Neural progenitor cell (in vitro differentiated cells): Measurements from ENCODE around the gene NBAS. TPM values are rescaled to one million over a fixed set of nuclear protein-coding genes. Genes with fewer than 3 reads are reported as not detected.

Source experiments
- DNase-seq: peaks from one replicate; pipeline ENCODE4 v3.0.0-alpha.2; 2016; ENCODE audit warnings: low spot score
- H2AFZ ChIP-seq: fragments of 200-600 bp; sonication (generic); replicated peaks from 2 replicates; pipeline ENCODE4 v1.6.1; 2016; ENCODE audit warnings: antibody characterized with exemption
- H3F3A ChIP-seq: fragments of 200-600 bp; sonication (generic); 2 replicates; pipeline ENCODE4 v1.6.1; 2016; ENCODE audit warnings: antibody characterized with exemption, low read depth
- H3K27ac ChIP-seq: fragments of 200-600 bp; sonication (generic); 2 replicates; pipeline ENCODE4 v1.5.1; 2016; ENCODE audit warnings: mild to moderate bottlenecking
- H3K27me3 ChIP-seq: fragments of 200-600 bp; sonication (generic); 2 replicates; pipeline ENCODE4 v1.6.1; 2016; ENCODE audit warnings: mild to moderate bottlenecking, moderate library complexity
- H3K36me3 ChIP-seq: fragments of 200-600 bp; sonication (generic); 2 replicates; pipeline ENCODE4 v1.5.1; 2016
- H3K4me1 ChIP-seq: fragments of 200-600 bp; sonication (generic); 2 replicates; pipeline ENCODE4 v1.6.1; 2016; ENCODE audit warnings: mixed run types
- H3K4me2 ChIP-seq: fragments of 200-600 bp; sonication (generic); 2 replicates; pipeline ENCODE4 v1.6.1; 2016
- H3K4me3 ChIP-seq: fragments of 200-600 bp; sonication (generic); 2 replicates; pipeline ENCODE4 v1.5.1; 2016
- H3K79me2 ChIP-seq: fragments of 200-600 bp; sonication (generic); 2 replicates; pipeline ENCODE4 v1.6.1; 2016; ENCODE audit warnings: low read depth
- H3K9ac ChIP-seq: fragments of 200-600 bp; sonication (generic); 2 replicates; pipeline ENCODE4 v1.6.1; 2016
- H3K9me3 ChIP-seq: fragments of 200-600 bp; sonication (generic); 2 replicates; pipeline ENCODE4 v1.5.1; 2016; ENCODE audit warnings: low read depth
- H4K20me1 ChIP-seq: fragments of 200-600 bp; sonication (generic); 2 replicates; pipeline ENCODE4 v1.6.1; 2016; ENCODE audit warnings: low read depth
- H3K27ac Mint-ChIP-seq: 3 replicates; pipeline ENCODE4 v1.8.0; 2021; ENCODE audit warnings: mixed read lengths
- H3K27me3 Mint-ChIP-seq: 2 replicates; pipeline ENCODE4 v1.8.0; 2022; ENCODE audit warnings: low read depth, mild to moderate bottlenecking, inconsistent platforms, moderate library complexity, mixed read lengths; ENCODE audit not compliant: insufficient read depth
- H3K36me3 Mint-ChIP-seq: 3 replicates; pipeline ENCODE4 v1.8.0; 2021; ENCODE audit warnings: mixed read lengths
- H3K4me1 Mint-ChIP-seq: 3 replicates; pipeline ENCODE4 v1.8.0; 2021; ENCODE audit warnings: mixed read lengths
- H3K4me3 Mint-ChIP-seq: 3 replicates; pipeline ENCODE4 v1.8.0; 2021; ENCODE audit warnings: mild to moderate bottlenecking, moderate library complexity, mixed read lengths
- H3K9me3 Mint-ChIP-seq: 3 replicates; pipeline ENCODE4 v1.8.0; 2020; ENCODE audit warnings: mixed read lengths
- CTCF ChIP-seq: fragments of 200-600 bp; sonication (generic); IDR thresholded peaks from 2 replicates; pipeline ENCODE4 v1.5.1; 2017; ENCODE audit warnings: antibody characterized with exemption, mild to moderate bottlenecking
- EZH2 ChIP-seq: fragments of 200-600 bp; sonication (generic); IDR thresholded peaks from 2 replicates; pipeline ENCODE4 v1.6.1; 2017; ENCODE audit warnings: antibody characterized with exemption, mild to moderate bottlenecking, moderate library complexity
- EZH2phosphoT487 ChIP-seq: fragments of 200-600 bp; sonication (generic); IDR thresholded peaks from 2 replicates; pipeline ENCODE4 v1.6.1; 2017; ENCODE audit warnings: antibody characterized with exemption
- total RNA-seq: library from RNA; depleted of rRNA; stranded (reverse); fragments of >200 nt; gene quantifications from 2 replicates; pipeline ENCODE4 v1.2.3, GENCODE V29; 2015; ENCODE audit warnings: low replicate concordance

The NBAS gene
- total RNA-seq, 1 donor from 2014 or later, result 58.0 TPM

GRCh38 chr2:15224641-15225040 is 336.5 kb downstream of the NBAS start:
- Histone ChIP-seq H3K9ac (no peak overlapping the region), H3K4me1 (no peaks in the 10 kb centered on the region), H3K9me3 (no peaks in the 10 kb centered on the region), H3K36me3 (no peaks in the 10 kb centered on the region), H3F3A (no peaks in the 10 kb centered on the region), H3K4me3 (no peak overlapping the region), H3K4me2 (no peak overlapping the region), H3K79me2 (no peaks in the 10 kb centered on the region), H3K27me3 (no peaks in the 10 kb centered on the region), H3K27ac (no peak overlapping the region), H4K20me1 (no peaks in the 10 kb centered on the region), H2AFZ (no peak overlapping the region)
- Mint-ChIP-seq H3K4me1 (peaks cover 17% of the 10 kb centered on the region), H3K4me3 (no peak overlapping the region), H3K27me3 (no peaks in the 10 kb centered on the region), H3K27ac (no peak overlapping the region), H3K9me3 (peaks cover 14% of the 10 kb centered on the region), H3K36me3 (peaks cover 23% of the 10 kb centered on the region)
- no peak for DNase-seq
- TF ChIP-seq CTCF, result no peak
- TF ChIP-seq EZH2, result no peak
- no peak for TF ChIP-seq EZH2phosphoT487

GRCh38 chr2:15223887-15224286 is 337.2 kb downstream of the NBAS start:
- no peaks in the 10 kb centered on the region for H3K36me3 ChIP-seq
- Mint-ChIP-seq H3K36me3 (peaks cover 23% of the 10 kb centered on the region), H3K27ac (no peak overlapping the region), H3K4me3 (no peak overlapping the region), H3K9me3 (peaks cover 14% of the 10 kb centered on the region), H3K27me3 (no peaks in the 10 kb centered on the region), H3K4me1 (peaks cover 17% of the 10 kb centered on the region)
- H3K9ac ChIP-seq, result no peak overlapping the region
- no peaks in the 10 kb centered on the region for H3K79me2 ChIP-seq
- no peak overlapping the region for H2AFZ ChIP-seq
- peaks cover 1% of the 10 kb centered on the region for H3K4me1 ChIP-seq
- H3K4me2 ChIP-seq, result no peak overlapping the region
- no peaks in the 10 kb centered on the region for H3F3A ChIP-seq
- H3K27ac ChIP-seq, result no peak overlapping the region
- no peak overlapping the region for H3K4me3 ChIP-seq
- no peaks in the 10 kb centered on the region for H3K9me3 ChIP-seq
- no peaks in the 10 kb centered on the region for H3K27me3 ChIP-seq
- no peak for DNase-seq
- TF ChIP-seq EZH2 (no peak), CTCF (no peak), EZH2phosphoT487 (no peak)
- H4K20me1 ChIP-seq, result no peaks in the 10 kb centered on the region

- Histone ChIP-seq H3K27ac (no peak overlapping the region), H3K79me2 (no peaks in the 10 kb centered on the region), H4K20me1 (no peaks in the 10 kb centered on the region), H3K9ac (no peak overlapping the region), H3K9me3 (no peaks in the 10 kb centered on the region), H3K36me3 (no peaks in the 10 kb centered on the region), H3K4me1 (peaks cover 3% of the 10 kb centered on the region), H3K4me3 (no peak overlapping the region), H2AFZ (no peak overlapping the region), H3F3A (no peaks in the 10 kb centered on the region), H3K27me3 (no peaks in the 10 kb centered on the region), H3K4me2 (no peak overlapping the region)
- H3K27me3 Mint-ChIP-seq, result no peaks in the 10 kb centered on the region
- no peak overlapping the region for H3K27ac Mint-ChIP-seq
- DNase-seq, result no peak
- TF ChIP-seq EZH2 (no peak), CTCF (no peak), EZH2phosphoT487 (no peak)
- peaks cover 17% of the 10 kb centered on the region for H3K36me3 Mint-ChIP-seq
- peaks cover 13% of the 10 kb centered on the region for H3K9me3 Mint-ChIP-seq
- no peak overlapping the region for H3K4me3 Mint-ChIP-seq
- H3K4me1 Mint-ChIP-seq, result peaks cover 17% of the 10 kb centered on the region
Measured at GRCh38 chr2:15222856-15223255, 338.3 kb downstream of the NBAS start.
